Hepatocyte (in vitro differentiated cells): ENCODE results near the gene FHOD3.

Experiments used
- CTCF ChIP-seq: fragments of 200-600 bp; sonication (generic); IDR thresholded peaks from 2 replicates; pipeline ENCODE4 v1.5.1; 2016; ENCODE audit warnings: antibody characterized with exemption, mild to moderate bottlenecking; ENCODE audit not compliant: poor library complexity
- EZH2 ChIP-seq: fragments of 200-600 bp; sonication (generic); IDR thresholded peaks from 2 replicates; pipeline ENCODE4 v1.6.1; 2016; ENCODE audit warnings: antibody characterized with exemption, mild to moderate bottlenecking, borderline replicate concordance

- TF ChIP-seq CTCF (no peak), EZH2 (no peak)
Measured at GRCh38 chr18:36798738-36799473, 501.4 kb downstream of the FHOD3 start.
